Astrocyte of the spinal cord (primary cell): Measurements from ENCODE around the gene NRXN3.

Experiments
- DNase-seq: peaks from one replicate; pipeline ENCODE4 v3.0.0; 2011; ENCODE audit warnings: low read depth, low spot score
- H3K4me3 ChIP-seq: 2 replicates; pipeline ENCODE4 v1.5.1; 2011; ENCODE audit warnings: low read depth, mild to moderate bottlenecking, low read length, moderate library complexity
- CTCF ChIP-seq: IDR thresholded peaks from 2 replicates; pipeline ENCODE4 v1.5.1; 2012; ENCODE audit warnings: low read depth, mild to moderate bottlenecking, low read length, inconsistent platforms
- in situ Hi-C: cut with HindIII; loops from 2 replicates; pipeline ENCODE4 v1.10.0; 2017; ENCODE audit warnings: low sequenced_read_pairs

NRXN3 gene

GRCh38 chr14:79631276-79631675 lies 1461.1 kb downstream of the NRXN3 start:
- H3K4me3 ChIP-seq, result no peak overlapping the region
- no peak for DNase-seq
- in situ Hi-C loops, result no loop called here
- no peak for TF ChIP-seq CTCF

GRCh38 chr14:79638672-79639266 lies 1468.6 kb downstream of the NRXN3 start:
- no peak for DNase-seq
- no peak for TF ChIP-seq CTCF
- no peak overlapping the region for H3K4me3 ChIP-seq
- in situ Hi-C loops, result no loop called here

GRCh38 chr14:79639613-79640012 lies 1469.4 kb downstream of the NRXN3 start:
- DNase-seq, result no peak
- in situ Hi-C loops, result no loop called here
- TF ChIP-seq CTCF, result no peak
- H3K4me3 ChIP-seq, result no peak overlapping the region

- TF ChIP-seq CTCF, result no peak
- no peak overlapping the region for H3K4me3 ChIP-seq
- in situ Hi-C loops, result no loop called here
- DNase-seq, result no peak
Observed at GRCh38 chr14:79641371-79641770, 1471.2 kb downstream of the NRXN3 start.

GRCh38 chr14:79643132-79643531 lies 1473.0 kb downstream of the NRXN3 start:
- no peak overlapping the region for H3K4me3 ChIP-seq
- no peak for DNase-seq
- TF ChIP-seq CTCF, result no peak
- in situ Hi-C loops, result no loop called here

- H3K4me3 ChIP-seq, result no peak overlapping the region
- no peak for DNase-seq
- in situ Hi-C loops, result no loop called here
- TF ChIP-seq CTCF, result no peak
Observed at GRCh38 chr14:79645753-79646362, 1475.7 kb downstream of the NRXN3 start.

- no peak for DNase-seq
- TF ChIP-seq CTCF, result no peak
- H3K4me3 ChIP-seq, result no peak overlapping the region
- in situ Hi-C loops, result no loop called here
Observed at GRCh38 chr14:79649856-79650255, 1479.7 kb downstream of the NRXN3 start.
